ENCODE results near the gene RPP14.

- no peak for TF ChIP-seq CTCF (IDR thresholded peaks at IDR 0.05)
- TF ChIP-seq POLR2A (IDR thresholded peaks at IDR 0.05): no peak
These were observed 55.8 kb downstream of the RPP14 start for GRCh38 chr3:58361866-58362265.

Data from ovary (tissue), 3 donors.